Measurements from ENCODE around the gene ANKRD13D.

ANKRD13D gene

GRCh38 chr11:67271541-67272284 is 17.4 kb upstream of the ANKRD13D start:
- no peaks in the 10 kb centered on the region for H3K9me3 ChIP-seq (ENCODE audit: control insufficient read depth, low read length)
- no peak overlapping the region for H3K9ac ChIP-seq (ENCODE audit: low read length)
- H3K4me3 ChIP-seq (ENCODE audit: low read length) = no peak overlapping the region
- H3K27me3 ChIP-seq (ENCODE audit: control insufficient read depth, insufficient read depth, low read length) = no peaks in the 10 kb centered on the region
- H3K4me1 ChIP-seq (ENCODE audit: control insufficient read depth, insufficient read depth, low read length) = peaks cover 92% of the 10 kb centered on the region
- H3K36me3 ChIP-seq (ENCODE audit: control insufficient read depth, insufficient read depth, low read length) = no peaks in the 10 kb centered on the region

- no peaks in the 10 kb centered on the region for H3K9me3 ChIP-seq (ENCODE audit: control insufficient read depth, low read length)
- H3K36me3 ChIP-seq (ENCODE audit: control insufficient read depth, insufficient read depth, low read length) = no peaks in the 10 kb centered on the region
- H3K4me3 ChIP-seq (ENCODE audit: low read length) = no peak overlapping the region
- H3K9ac ChIP-seq (ENCODE audit: low read length) = no peak overlapping the region
- no peaks in the 10 kb centered on the region for H3K27me3 ChIP-seq (ENCODE audit: control insufficient read depth, insufficient read depth, low read length)
- H3K4me1 ChIP-seq (ENCODE audit: control insufficient read depth, insufficient read depth, low read length) = peaks cover 99% of the 10 kb centered on the region
These were observed 16.5 kb upstream of the ANKRD13D start for GRCh38 chr11:67272327-67273259.

DNA sequence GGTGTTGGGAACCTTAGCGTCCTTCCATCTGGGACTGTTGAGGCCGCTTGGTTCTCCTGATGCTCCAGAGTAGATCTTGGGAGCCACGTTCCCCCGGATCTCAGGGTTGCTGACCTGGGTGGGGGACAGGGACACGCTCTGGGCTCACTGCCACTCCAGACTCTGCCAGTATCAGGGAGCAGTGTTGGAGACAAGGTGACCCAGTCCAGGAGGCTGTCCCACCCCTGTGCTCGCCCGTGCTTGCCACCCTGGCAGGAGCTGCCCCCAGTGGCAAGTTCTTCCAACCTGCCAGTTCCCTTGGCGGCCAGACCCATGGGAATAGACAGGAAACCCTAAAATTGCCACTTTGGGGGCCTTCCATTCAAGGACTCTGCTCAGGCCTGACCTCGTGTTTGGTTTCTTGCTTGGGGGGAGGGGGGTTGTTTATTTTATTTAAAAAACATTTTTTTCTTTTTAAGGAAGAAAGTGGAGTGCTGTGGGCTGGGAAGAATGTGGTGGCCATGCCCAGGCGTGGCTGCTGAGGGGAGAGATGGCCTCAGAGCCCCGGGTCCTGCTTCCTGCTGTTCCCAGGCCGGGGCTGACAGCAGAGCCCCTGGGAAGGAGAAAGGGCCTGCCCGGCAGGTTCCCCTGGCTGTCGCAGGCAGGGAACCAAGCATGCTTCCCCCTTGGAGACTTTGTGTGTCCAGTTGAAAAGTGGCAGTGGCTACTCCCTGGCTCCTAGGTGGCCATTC is 15.7 kb upstream of the ANKRD13D start:
- H3K27me3 ChIP-seq (ENCODE audit: control insufficient read depth, insufficient read depth, low read length) = no peaks in the 10 kb centered on the region
- peaks cover 98% of the 10 kb centered on the region for H3K4me1 ChIP-seq (ENCODE audit: control insufficient read depth, insufficient read depth, low read length)
- H3K36me3 ChIP-seq (ENCODE audit: control insufficient read depth, insufficient read depth, low read length) = peaks cover 2% of the 10 kb centered on the region
- H3K4me3 ChIP-seq (ENCODE audit: low read length) = no peak overlapping the region
- peak overlapping the region; percentile 50 for H3K9ac ChIP-seq (ENCODE audit: low read length)
- no peaks in the 10 kb centered on the region for H3K9me3 ChIP-seq (ENCODE audit: control insufficient read depth, low read length)

DNA sequence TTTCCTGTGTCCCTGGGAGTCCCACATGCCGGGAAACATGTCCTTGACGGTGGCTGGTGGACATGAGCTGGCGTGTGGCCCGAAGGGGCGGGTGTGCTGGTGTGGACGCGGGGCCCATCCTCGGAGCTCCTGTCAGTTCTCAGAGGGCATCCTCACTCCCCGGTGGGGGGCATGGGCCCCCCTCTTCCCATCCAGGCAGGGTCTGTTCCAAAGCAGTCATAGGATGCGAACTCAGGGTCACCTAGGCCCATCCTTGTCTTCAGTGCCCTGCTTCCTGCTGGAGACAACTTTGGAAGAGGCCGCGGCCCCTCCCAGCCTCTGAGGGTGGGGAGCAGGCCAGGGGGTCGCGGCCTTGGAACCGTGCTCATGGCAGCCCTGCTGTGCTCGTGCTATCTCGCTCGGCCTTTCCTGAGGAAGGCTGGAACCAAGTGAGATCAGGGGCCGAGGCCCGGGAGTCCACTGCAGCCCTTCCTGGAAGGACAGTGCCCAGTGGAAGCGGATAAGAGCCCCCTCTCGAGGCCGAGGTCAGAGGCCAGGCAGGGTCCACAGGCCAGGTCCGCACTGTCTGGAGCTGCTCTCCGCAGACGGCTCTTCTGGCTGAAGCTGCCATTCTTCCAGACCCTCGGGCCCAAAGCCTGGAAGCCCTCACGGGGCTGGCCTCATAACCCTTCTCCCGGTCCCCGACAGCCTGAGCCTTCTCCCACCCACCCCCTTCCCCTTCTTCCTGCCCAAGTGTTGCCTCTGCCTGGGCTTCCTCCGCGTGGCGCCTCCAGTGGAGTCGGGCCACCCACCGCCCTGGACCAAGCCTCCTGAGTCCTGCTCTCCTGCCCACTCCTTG is 14.1 kb upstream of the ANKRD13D start:
- peaks cover 82% of the 10 kb centered on the region for H3K4me1 ChIP-seq (ENCODE audit: control insufficient read depth, insufficient read depth, low read length)
- peaks cover 17% of the 10 kb centered on the region for H3K36me3 ChIP-seq (ENCODE audit: control insufficient read depth, insufficient read depth, low read length)
- H3K9ac ChIP-seq (ENCODE audit: low read length) = peak overlapping the region; percentile 37
- H3K27me3 ChIP-seq (ENCODE audit: control insufficient read depth, insufficient read depth, low read length) = no peaks in the 10 kb centered on the region
- no peak overlapping the region for H3K4me3 ChIP-seq (ENCODE audit: low read length)
- no peaks in the 10 kb centered on the region for H3K9me3 ChIP-seq (ENCODE audit: control insufficient read depth, low read length)

GRCh38 chr11:67275606-67276409 is 13.3 kb upstream of the ANKRD13D start:
- Histone ChIP-seq H3K36me3 (ENCODE audit: control insufficient read depth, insufficient read depth, low read length) (peaks cover 25% of the 10 kb centered on the region), H3K9me3 (ENCODE audit: control insufficient read depth, low read length) (no peaks in the 10 kb centered on the region), H3K4me3 (ENCODE audit: low read length) (no peak overlapping the region), H3K27me3 (ENCODE audit: control insufficient read depth, insufficient read depth, low read length) (no peaks in the 10 kb centered on the region), H3K9ac (ENCODE audit: low read length) (no peak overlapping the region), H3K4me1 (ENCODE audit: control insufficient read depth, insufficient read depth, low read length) (peaks cover 74% of the 10 kb centered on the region)

DNA sequence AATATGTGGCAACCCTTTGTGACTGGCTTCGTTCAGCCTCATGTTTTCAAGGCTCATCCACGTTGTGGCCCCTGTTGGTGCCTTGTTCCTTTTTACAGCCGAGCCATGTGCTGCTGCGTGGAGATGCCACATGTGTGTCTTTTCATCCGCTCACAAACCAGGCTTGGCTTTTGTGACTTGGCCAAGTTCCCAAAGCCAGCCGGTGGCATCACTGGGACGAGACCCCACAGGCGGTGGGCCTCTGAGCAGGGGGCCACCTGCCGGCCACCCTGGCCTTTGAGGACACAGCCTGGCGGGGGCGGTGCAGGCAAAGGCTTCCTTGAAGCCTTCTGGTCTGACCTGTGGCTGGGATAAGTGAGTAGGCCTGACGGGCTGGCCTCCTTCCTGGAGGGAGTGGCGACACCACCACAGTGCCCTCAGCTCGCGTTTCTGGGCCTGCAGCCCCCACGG is 12.3 kb upstream of the ANKRD13D start:
- Histone ChIP-seq H3K36me3 (ENCODE audit: control insufficient read depth, insufficient read depth, low read length) (peaks cover 35% of the 10 kb centered on the region), H3K4me3 (ENCODE audit: low read length) (no peak overlapping the region), H3K9ac (ENCODE audit: low read length) (peak overlapping the region; percentile 72), H3K9me3 (ENCODE audit: control insufficient read depth, low read length) (no peaks in the 10 kb centered on the region), H3K4me1 (ENCODE audit: control insufficient read depth, insufficient read depth, low read length) (peaks cover 64% of the 10 kb centered on the region), H3K27me3 (ENCODE audit: control insufficient read depth, insufficient read depth, low read length) (no peaks in the 10 kb centered on the region)

DNA sequence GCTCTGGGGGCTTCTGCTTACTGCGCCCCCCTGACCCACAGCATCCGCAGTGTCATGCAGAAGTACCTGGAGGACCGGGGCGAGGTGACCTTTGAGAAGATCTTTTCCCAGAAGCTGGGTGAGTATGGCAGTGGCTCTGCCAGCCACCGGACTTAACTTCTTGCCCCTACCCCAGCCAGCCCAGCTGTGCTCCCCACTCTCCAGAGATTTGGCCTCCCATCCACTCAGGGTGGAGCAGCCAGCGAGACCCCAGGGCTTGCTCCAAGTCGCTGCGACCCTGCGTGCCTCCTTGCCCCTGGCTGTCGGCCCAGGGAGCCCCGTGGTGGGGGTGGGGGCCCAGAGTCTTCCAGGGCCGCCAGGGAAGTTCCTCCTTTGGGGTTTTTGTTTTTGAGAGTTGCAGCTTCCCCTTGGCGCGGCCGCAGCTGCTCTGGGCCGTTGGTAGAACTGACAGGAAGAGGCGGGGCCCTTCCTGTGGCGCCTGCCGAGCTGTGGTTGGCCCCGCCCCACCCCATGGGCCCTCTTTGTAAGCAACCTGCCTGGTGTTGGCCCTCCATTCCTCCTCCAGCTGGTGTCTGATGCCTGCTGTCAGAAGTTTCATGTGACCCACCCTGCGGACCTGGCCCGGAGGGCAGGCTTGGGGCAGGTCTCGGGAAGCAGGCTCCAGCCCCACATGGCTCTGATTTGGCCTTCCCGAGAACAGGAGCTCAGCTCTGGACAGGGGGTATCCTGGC is 11.7 kb upstream of the ANKRD13D start:
- Histone ChIP-seq H3K4me3 (ENCODE audit: low read length) (peak overlapping the region; percentile 14), H3K4me1 (ENCODE audit: control insufficient read depth, insufficient read depth, low read length) (peaks cover 58% of the 10 kb centered on the region), H3K9me3 (ENCODE audit: control insufficient read depth, low read length) (no peaks in the 10 kb centered on the region), H3K9ac (ENCODE audit: low read length) (peak overlapping the region; percentile 72), H3K27me3 (ENCODE audit: control insufficient read depth, insufficient read depth, low read length) (no peaks in the 10 kb centered on the region), H3K36me3 (ENCODE audit: control insufficient read depth, insufficient read depth, low read length) (peaks cover 35% of the 10 kb centered on the region)

GRCh38 chr11:67278135-67278938 is 10.8 kb upstream of the ANKRD13D start:
- Histone ChIP-seq H3K9me3 (ENCODE audit: control insufficient read depth, low read length) (no peaks in the 10 kb centered on the region), H3K36me3 (ENCODE audit: control insufficient read depth, insufficient read depth, low read length) (peaks cover 43% of the 10 kb centered on the region), H3K4me1 (ENCODE audit: control insufficient read depth, insufficient read depth, low read length) (peaks cover 48% of the 10 kb centered on the region), H3K9ac (ENCODE audit: low read length) (peak overlapping the region; percentile 72), H3K4me3 (ENCODE audit: low read length) (no peak overlapping the region), H3K27me3 (ENCODE audit: control insufficient read depth, insufficient read depth, low read length) (no peaks in the 10 kb centered on the region)

DNA sequence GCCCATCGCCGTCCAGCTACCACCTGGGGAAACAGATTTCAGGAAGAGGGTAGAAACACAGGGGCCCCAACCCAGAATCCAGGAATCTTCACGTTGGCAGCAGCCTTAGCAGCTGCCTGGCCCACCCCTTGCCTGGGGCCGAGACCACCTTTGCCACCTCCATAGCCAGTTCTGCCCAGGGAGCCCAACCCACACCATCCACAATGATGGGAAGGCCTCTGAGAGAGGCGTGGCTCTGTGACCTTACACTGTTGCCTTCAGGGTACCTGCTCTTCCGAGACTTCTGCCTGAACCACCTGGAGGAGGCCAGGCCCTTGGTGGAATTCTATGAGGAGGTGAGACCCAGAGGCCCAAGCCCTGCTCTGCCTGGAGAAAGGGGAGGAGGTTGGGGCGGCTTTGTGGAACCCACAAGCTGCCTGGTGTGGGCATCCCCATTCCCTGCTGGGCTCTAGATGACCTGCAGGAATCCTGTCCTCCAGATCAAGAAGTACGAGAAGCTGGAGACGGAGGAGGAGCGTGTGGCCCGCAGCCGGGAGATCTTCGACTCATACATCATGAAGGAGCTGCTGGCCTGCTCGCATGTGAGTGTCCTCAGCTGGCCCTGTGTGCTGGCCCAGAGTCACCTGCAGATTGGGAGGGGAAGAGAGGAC is 10.0 kb upstream of the ANKRD13D start:
- H3K27me3 ChIP-seq (ENCODE audit: control insufficient read depth, insufficient read depth, low read length) = no peaks in the 10 kb centered on the region
- peaks cover 47% of the 10 kb centered on the region for H3K36me3 ChIP-seq (ENCODE audit: control insufficient read depth, insufficient read depth, low read length)
- H3K9ac ChIP-seq (ENCODE audit: low read length) = no peak overlapping the region
- no peaks in the 10 kb centered on the region for H3K9me3 ChIP-seq (ENCODE audit: control insufficient read depth, low read length)
- H3K4me3 ChIP-seq (ENCODE audit: low read length) = no peak overlapping the region
- H3K4me1 ChIP-seq (ENCODE audit: control insufficient read depth, insufficient read depth, low read length) = peaks cover 42% of the 10 kb centered on the region

Measured in mucosa of stomach (tissue), 1 donor.